ENCODE measurements around the gene RNF150.

Gene RNF150

GRCh38 chr4:141130947-141131605, 2.2 kb downstream of the RNF150 start:
- no peak for DNase-seq

DNA sequence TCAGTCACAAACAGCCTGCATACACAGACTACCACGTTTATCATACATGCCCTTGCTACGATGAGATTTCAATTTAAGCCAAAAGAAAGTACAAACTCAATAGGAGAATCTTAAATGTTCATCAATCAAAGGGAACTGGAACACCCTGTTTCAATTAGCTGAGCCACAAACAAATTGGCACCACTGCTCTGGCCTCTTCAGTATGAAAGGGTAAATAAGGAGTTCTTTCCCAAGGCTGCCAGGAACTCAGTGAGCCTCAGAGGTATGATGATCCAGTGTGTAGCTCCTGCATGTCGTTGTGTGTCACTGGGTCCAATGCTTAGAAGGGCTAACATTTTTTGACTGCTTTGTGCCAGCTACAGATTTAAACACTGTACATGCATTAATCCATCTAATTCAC, 5.4 kb downstream of the RNF150 start:
- no peak for DNase-seq

- DNase-seq: no peak
These were observed 6.5 kb downstream of the RNF150 start for GRCh38 chr4:141126769-141127168.

DNA sequence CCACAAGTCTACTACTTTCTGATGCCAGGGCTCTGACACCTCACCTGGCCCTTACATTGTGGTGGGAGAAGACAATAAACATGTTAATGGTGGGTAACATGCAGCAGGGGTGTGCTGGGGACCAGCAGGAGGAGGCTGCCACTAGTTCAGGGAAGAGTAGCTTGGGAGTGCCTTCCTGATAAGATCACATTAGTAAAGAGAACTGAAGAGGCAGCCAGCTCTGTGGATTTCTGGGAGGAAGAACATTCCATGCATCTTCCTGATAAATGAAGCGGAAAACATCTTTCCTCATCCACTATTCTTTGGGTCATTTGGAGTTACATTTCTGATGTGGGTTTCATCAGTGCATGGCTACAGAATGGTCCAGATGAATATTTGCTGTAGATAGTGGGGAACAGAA, 9.0 kb downstream of the RNF150 start:
- DNase-seq: no peak

DNA sequence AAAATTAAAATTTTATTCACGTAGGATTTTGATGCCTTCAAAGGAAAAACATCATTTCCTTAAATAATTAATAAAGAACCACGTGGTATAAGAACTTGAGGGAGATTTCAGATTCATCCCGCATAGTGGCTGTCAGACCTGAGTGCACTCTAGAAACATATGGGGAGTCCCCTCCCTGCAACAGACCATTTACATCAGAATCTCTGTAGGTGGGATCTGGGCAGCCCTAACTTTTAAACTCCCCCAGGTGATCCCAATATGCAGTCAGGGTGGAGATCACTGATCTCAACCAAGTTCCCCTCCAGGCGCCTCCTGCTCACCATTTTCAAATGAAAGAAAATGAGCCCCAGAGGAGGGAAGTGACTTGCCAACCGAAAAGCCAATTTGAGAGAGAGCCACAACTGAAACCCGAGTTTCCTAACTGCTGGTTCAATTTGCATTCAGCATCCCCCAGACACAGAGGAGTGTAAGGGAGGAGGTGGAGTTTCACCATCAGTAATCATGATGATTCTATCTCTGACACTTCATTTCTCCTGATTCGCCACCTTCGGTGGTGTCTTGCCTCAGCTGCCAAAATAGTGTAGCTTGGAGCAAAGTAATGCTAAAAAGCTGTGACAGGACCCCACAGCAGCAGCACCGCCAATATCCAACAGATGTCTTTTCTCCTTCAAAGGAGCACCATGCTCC, 11.4 kb downstream of the RNF150 start:
- DNase-seq: no peak

DNA sequence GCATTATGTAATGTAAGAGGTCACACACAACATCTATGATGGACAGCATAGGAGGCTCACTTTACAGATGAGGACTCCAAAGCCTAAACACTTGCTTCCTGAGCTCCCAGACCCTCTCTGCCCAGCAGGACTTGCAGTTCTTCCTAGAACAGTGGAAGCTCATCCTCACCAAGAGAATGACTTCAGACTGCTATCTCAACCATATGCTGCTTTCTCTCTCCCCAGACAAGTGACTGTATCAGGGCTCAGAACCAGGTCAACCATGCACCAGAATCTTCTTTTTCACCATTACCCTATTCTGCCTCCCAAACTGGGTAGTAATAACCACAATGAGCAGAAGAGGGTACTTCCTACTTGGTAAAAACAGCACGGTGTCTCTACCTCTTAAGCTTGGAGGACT, 12.2 kb downstream of the RNF150 start:
- DNase-seq: no peak

DNA sequence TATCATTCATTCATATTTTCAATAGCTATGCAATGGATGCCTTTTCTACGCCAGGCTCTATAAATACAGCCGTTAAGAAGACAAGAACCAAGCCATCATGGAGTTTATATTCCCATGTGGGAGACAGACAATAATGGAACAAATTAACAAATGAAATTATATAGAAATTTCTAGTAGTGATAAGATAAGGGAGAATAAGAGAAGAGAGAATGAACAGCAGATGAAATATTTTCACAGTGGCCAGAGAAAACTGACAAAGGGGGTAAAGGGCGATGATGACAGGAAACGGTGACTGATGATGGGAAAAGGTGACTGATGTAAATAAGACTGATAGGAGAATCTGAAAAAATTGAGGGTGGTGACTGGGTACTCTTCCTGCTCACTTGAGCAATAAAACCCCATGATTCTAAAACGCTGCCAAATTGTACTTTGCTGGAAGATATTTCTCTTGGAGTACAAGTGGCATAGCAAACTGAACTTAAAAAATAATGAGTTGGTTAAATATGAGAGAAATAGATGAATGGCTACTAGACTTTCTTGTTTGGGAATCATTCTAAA, 13.2 kb downstream of the RNF150 start:
- no peak for DNase-seq

- no peak for DNase-seq
These were observed 14.2 kb downstream of the RNF150 start for GRCh38 chr4:141119071-141119470.

DNA sequence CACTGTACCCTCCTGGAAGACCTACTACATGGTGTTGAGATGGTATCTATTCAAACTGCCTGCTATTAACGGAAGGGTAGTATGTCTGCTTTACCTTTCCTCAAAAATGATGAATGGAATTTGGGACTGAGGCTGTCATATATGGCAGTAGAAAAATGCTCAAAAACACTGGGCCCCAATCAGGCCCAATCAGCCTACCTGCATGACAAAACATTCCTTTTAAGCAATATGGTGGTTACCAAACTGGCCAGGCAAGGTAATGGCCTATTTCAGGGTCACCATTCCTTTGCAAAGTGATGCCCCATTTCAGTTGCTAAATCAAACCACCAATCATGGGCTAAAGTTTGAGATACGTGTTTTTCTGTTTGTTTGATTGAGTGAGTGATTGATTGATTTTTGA, 14.9 kb downstream of the RNF150 start:
- no peak for DNase-seq

DNA sequence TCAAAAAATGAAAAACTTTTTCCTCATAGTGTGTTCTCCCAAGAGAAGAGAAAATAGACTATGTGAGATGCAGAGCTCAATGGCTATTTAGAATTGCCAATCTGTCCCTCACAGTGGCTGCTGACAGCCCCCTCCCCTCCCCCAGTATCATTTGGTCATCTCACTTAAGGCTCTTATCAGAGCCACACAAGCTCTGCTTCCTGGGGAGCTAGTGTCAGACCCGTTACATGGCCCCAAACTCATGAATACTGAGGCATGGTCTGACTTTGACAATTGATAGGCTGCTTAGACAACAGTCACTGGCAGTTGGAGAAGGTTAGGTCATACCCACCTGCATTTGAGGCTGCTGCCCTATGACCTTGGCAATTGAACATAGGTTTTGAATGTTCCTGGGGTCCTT, 15.3 kb downstream of the RNF150 start:
- no peak for DNase-seq

DNA sequence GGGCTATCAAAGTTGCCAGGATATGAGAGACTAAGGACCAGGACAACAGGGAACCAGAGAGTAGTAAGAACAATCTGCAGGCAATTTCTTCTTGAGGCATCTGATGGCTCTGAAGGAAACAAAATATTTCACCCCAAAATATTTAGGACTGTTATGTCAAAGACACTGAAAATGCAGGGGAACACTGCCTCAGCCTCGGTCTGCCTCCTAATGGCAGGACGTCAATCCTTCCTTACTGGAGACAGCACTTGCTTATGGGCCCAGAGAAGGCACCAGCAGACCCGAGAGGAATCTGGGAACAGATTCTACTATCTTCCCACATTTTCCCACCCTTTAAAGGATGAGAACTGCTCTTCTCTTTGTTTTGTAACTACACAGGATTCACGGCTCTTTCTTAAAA, 23.3 kb downstream of the RNF150 start:
- DNase-seq: no peak

GRCh38 chr4:141107927-141108326, 25.3 kb downstream of the RNF150 start:
- DNase-seq: no peak

DNA sequence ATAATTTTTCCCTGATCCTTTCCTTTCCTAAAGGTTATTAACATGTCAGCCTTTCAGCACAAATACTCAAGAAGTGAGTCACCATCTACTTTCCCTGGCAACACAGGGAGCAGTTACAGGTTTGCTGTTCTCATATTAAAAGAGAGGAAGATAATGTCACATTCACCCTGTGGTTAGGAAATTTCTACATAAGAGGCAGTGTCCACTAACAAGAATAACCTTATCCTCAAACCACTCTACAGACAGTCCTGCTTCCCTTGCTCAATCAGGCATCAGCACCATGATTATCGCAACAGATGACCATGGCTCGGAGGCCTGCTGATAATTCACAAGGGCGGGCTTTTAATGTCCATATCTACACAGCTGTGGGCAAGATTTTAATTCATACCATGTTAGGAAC, 30.9 kb downstream of the RNF150 start:
- no peak for DNase-seq

- DNase-seq: no peak
These were observed 31.8 kb downstream of the RNF150 start for GRCh38 chr4:141101511-141101910.

DNA sequence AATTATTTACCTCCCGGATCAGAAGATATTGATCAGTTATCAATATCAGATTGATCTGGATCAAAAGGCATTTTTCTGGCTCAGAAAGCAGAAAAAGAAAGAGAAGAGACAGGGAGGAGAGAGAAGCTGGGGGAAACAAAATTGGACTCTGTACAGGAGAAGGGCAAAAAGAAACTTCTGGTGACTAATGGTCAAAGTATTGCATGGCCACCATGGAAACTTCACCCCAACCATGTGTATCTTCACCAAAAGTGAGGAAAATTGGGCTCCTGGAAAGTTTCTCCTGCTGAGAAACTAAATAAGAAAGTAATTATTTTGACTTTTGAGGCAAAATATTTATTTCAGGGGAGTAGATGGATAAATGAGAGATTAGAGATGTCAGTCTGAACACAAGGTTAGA, 33.9 kb downstream of the RNF150 start:
- no peak for DNase-seq

GRCh38 chr4:141098163-141098562, 35.1 kb downstream of the RNF150 start:
- no peak for DNase-seq

DNA sequence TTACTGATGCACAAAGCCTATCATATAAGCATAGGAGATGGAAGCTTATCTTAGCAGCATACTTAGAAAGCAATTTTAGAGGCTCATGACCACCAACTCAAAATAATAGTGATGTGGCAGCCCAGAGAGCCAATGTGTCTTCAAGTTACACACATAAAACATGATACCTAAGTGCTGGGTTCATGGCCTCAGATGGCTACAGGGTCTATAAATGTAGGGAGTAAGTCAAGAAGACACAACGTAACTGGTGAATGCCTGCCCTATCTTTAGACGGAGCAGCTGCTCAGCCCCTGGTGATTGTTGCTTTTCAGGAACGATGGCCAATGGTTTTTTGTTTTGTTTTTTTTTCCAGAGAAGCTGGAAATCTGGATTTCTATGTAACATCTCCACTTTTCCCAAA, 42.8 kb downstream of the RNF150 start:
- DNase-seq: no peak

DNA sequence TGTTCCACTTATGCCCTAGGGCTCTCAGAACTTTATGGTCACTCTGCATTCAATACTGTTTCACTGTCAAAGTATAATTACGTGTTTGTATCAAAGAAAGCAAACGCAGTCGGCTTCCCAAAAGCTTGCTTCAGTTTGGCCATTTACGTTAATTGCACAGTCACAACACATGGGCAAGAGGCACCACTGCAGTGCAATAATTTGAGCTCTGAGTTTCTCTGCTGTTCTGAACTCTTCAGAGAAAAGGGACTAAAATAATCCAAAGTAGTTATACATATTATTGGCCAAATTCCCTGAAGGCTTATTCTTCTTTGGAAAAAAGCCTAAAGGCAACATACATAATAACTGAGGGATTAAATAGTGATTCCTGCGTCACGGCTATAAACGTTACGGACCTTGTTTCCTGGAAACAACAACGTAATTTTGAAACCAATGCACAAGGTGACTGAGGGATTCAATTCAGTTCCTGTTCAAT, 51.3 kb downstream of the RNF150 start:
- no peak for DNase-seq

- DNase-seq: no peak
These were observed 52.6 kb downstream of the RNF150 start for GRCh38 chr4:141080668-141081067.

- no peak for DNase-seq
These were observed 53.8 kb downstream of the RNF150 start for GRCh38 chr4:141079393-141079930.

GRCh38 chr4:141078871-141079270, 54.4 kb downstream of the RNF150 start:
- DNase-seq: no peak

GRCh38 chr4:141077611-141078225, 55.6 kb downstream of the RNF150 start:
- no peak for DNase-seq

DNA sequence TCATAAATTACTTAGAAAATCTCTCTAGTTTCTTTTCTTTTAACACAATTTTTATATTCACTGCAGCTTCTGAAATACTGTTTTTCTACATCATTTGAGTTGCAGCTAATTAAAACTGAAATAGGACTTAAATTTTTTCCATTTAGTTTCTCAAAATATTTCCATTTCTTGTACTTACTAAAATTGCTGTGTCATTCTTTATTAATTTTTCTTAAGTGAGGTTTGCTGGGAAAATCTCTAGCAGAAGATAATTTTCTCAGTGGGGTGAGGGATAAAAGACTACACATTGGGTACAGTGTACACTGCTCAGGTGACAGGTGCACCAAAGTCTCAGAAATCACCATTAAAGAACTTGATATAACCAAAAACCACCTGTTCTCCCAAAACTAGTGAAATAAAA, 57.7 kb downstream of the RNF150 start:
- no peak for DNase-seq

Data from activated CD4-positive, CD25-positive, alpha-beta regulatory T cell (primary cell).